Natural killer cell (primary cell): Measurements from ENCODE around the gene ATP5F1B. TPM values are rescaled to one million over a fixed set of nuclear protein-coding genes. Genes with fewer than 3 reads are reported as not detected.

Experiments used
- ATAC-seq, 3 donors: fragments of 150-1000 bp in 2 of 3; fragments of 200-7000 bp in 1 of 3; cut with Tn5 transposase; 1 replicate in 1 of 3; 2 replicates in 2 of 3; pipeline ENCODE4 v1.10.0; 2021; ENCODE audit warnings: mild to moderate bottlenecking in 2 of 3, moderate library complexity in 2 of 3
- DNase-seq, 2 donors: peaks; one replicate each; pipeline versions ENCODE4 v3.0.0 to v3.0.0-alpha.2; 2013 to 2021; ENCODE audit warnings: mixed read lengths in 1 of 2
- H3K27ac ChIP-seq: one replicate; pipeline ENCODE4 v1.5.1; 2013; ENCODE audit warnings: mild to moderate bottlenecking, low read length
- H3K27me3 ChIP-seq: one replicate; pipeline ENCODE4 v1.6.1; 2013; ENCODE audit warnings: low read length; ENCODE audit not compliant: control insufficient read depth, insufficient read depth
- H3K36me3 ChIP-seq: one replicate; pipeline ENCODE4 v1.6.1; 2013; ENCODE audit warnings: low read length; ENCODE audit not compliant: control insufficient read depth, insufficient read depth
- H3K4me1 ChIP-seq: one replicate; pipeline ENCODE4 v1.6.1; 2013; ENCODE audit warnings: low read length; ENCODE audit not compliant: control insufficient read depth, insufficient read depth
- H3K4me3 ChIP-seq: one replicate; pipeline ENCODE4 v1.5.1; 2013; ENCODE audit warnings: low read length
- H3K9me3 ChIP-seq: one replicate; pipeline ENCODE4 v1.6.1; 2013; ENCODE audit warnings: low read length; ENCODE audit not compliant: control insufficient read depth, insufficient read depth
- H3K27ac Mint-ChIP-seq, 2 donors: one replicate each; pipeline ENCODE4 v1.8.0; 2022; ENCODE audit warnings: mild to moderate bottlenecking in 2 of 2, mixed read lengths in 2 of 2, moderate library complexity in 1 of 2
- H3K27me3 Mint-ChIP-seq, 2 donors: one replicate each; pipeline ENCODE4 v1.8.0; 2022; ENCODE audit warnings: low read depth in 2 of 2, mixed read lengths in 2 of 2
- H3K36me3 Mint-ChIP-seq: one replicate; pipeline ENCODE4 v1.8.0; 2022; ENCODE audit warnings: mixed read lengths
- H3K4me1 Mint-ChIP-seq, 2 donors: one replicate each; pipeline ENCODE4 v1.8.0; 2022; ENCODE audit warnings: mixed read lengths in 2 of 2
- H3K4me3 Mint-ChIP-seq: one replicate; pipeline ENCODE4 v1.8.0; 2022; ENCODE audit warnings: mild to moderate bottlenecking, moderate library complexity, mixed read lengths
- H3K9me3 Mint-ChIP-seq, 2 donors: one replicate each; pipeline ENCODE4 v1.8.0; 2022; ENCODE audit warnings: mixed read lengths in 2 of 2
- CTCF ChIP-seq: fragments of 200-600 bp; IDR thresholded peaks from one replicate; pipeline ENCODE4 v1.8.0; 2022; ENCODE audit warnings: antibody characterized with exemption
- WGBS: methylation state at CpG from one replicate; pipeline ENCODE4 v1.1.7; 2013; ENCODE audit warnings: missing lambda C conversion rate; ENCODE audit not compliant: insufficient coverage; 5-methylcytosine and 5-hydroxymethylcytosine counted together
- intact Hi-C: fragments of 100-400 bp; cut with micrococcal nuclease; formaldehyde crosslinking; loops from one replicate; pipeline ENCODE4 v1.14.2; 2022
- total RNA-seq, 4 donors: library from RNA; stranded (reverse); fragments of 120-200 nt in 1 of 4; gene quantifications; one replicate each; pipeline versions ENCODE4 v1.2.3 to v1.2.4, GENCODE V29; 2013 to 2022

The ATP5F1B gene
- total RNA-seq, 3 donors from 2014 or later (not counting 1 experiment from before 2014, with no cell fraction given), result 335 to 378 (median 342) TPM

GRCh38 chr12:56676851-56677580, 31.2 kb upstream of the ATP5F1B start:
- DNase-seq, result peak in 1 of 2 donors; percentile 32
- WGBS, result 85% methylated on average over 9 of the region's 11 CpGs
- no peak overlapping the region for H3K4me3 ChIP-seq
- H3K9me3 Mint-ChIP-seq, result no peaks in the 10 kb centered on the region
- no peak for TF ChIP-seq CTCF
- H3K4me1 ChIP-seq, result peaks cover 34% of the 10 kb centered on the region
- peaks cover 6% of the 10 kb centered on the region for H3K36me3 ChIP-seq
- H3K27ac Mint-ChIP-seq, result peak overlapping the region; percentile 16 to 44
- peaks cover 30 to 43% of the 10 kb centered on the region in 2 donors for H3K4me1 Mint-ChIP-seq
- no peaks in the 10 kb centered on the region for H3K27me3 ChIP-seq
- intact Hi-C loops, result no loop called here
- peaks cover 3% of the 10 kb centered on the region for H3K36me3 Mint-ChIP-seq
- H3K27ac ChIP-seq, result no peak overlapping the region
- H3K27me3 Mint-ChIP-seq, result no peaks in the 10 kb centered on the region
- peak in 2 of 3 donors; percentile 35 to 38 for ATAC-seq
- H3K9me3 ChIP-seq, result no peaks in the 10 kb centered on the region
- H3K4me3 Mint-ChIP-seq, result no peak overlapping the region

GRCh38 chr12:56671608-56672007, 25.8 kb upstream of the ATP5F1B start:
- Mint-ChIP-seq H3K27me3 (no peaks in the 10 kb centered on the region), H3K27ac (peak overlapping the region in 1 of 2 donors; percentile 75)
- H3K27ac ChIP-seq, result no peak overlapping the region

GRCh38 chr12:56670836-56671235, 25.1 kb upstream of the ATP5F1B start:
- ATAC-seq (no peak), DNase-seq (no peak)
- Mint-ChIP-seq H3K9me3 (no peaks in the 10 kb centered on the region), H3K27me3 (no peaks in the 10 kb centered on the region), H3K4me3 (no peak overlapping the region), H3K36me3 (peaks cover 9% of the 10 kb centered on the region), H3K4me1 (peaks cover 17 to 21% of the 10 kb centered on the region in 2 donors), H3K27ac (no peak overlapping the region)
- intact Hi-C loops, result no loop called here
- H3K4me3 ChIP-seq, result no peak overlapping the region
- TF ChIP-seq CTCF, result no peak
- 93% methylated on average over 4 of the region's 4 CpGs for WGBS
- H3K27ac ChIP-seq, result no peak overlapping the region
- H3K9me3 ChIP-seq, result no peaks in the 10 kb centered on the region
- no peaks in the 10 kb centered on the region for H3K27me3 ChIP-seq
- H3K36me3 ChIP-seq, result peaks cover 56% of the 10 kb centered on the region
- H3K4me1 ChIP-seq, result peaks cover 7% of the 10 kb centered on the region

More at GRCh38 chr12:56671608-56672007, 25.8 kb upstream of the ATP5F1B start:
- H3K36me3 Mint-ChIP-seq, result peaks cover 9% of the 10 kb centered on the region
- Histone ChIP-seq H3K36me3 (peaks cover 48% of the 10 kb centered on the region), H3K27me3 (no peaks in the 10 kb centered on the region), H3K9me3 (no peaks in the 10 kb centered on the region), H3K4me3 (no peak overlapping the region), H3K4me1 (peaks cover 9% of the 10 kb centered on the region)
- WGBS, result 94% methylated on average over 2 of the region's 2 CpGs
- H3K4me3 Mint-ChIP-seq, result no peak overlapping the region
- ATAC-seq (no peak), DNase-seq (no peak)
- peaks cover 22 to 26% of the 10 kb centered on the region in 2 donors for H3K4me1 Mint-ChIP-seq
- TF ChIP-seq CTCF, result no peak
- H3K9me3 Mint-ChIP-seq, result no peaks in the 10 kb centered on the region
- intact Hi-C loops, result no loop called here

- Histone ChIP-seq H3K9me3 (no peaks in the 10 kb centered on the region), H3K27me3 (no peaks in the 10 kb centered on the region), H3K27ac (no peak overlapping the region), H3K4me1 (no peaks in the 10 kb centered on the region), H3K4me3 (no peak overlapping the region), H3K36me3 (peaks cover 75% of the 10 kb centered on the region)
- Mint-ChIP-seq H3K36me3 (peaks cover 9% of the 10 kb centered on the region), H3K27ac (peak overlapping the region in 1 of 2 donors; percentile 14), H3K4me1 (peaks cover 14 to 15% of the 10 kb centered on the region in 2 donors), H3K27me3 (no peaks in the 10 kb centered on the region), H3K9me3 (no peaks in the 10 kb centered on the region), H3K4me3 (no peak overlapping the region)
- no CpG with 5 or more reads among the region's 2 CpGs for WGBS
- intact Hi-C loops, result no loop called here
- ATAC-seq (no peak), DNase-seq (no peak)
- TF ChIP-seq CTCF, result no peak
Observed at GRCh38 chr12:56668197-56668457, 22.3 kb upstream of the ATP5F1B start.
